H9 (cell line): ENCODE results near the gene RIMBP2. TPM values are rescaled to one million over a fixed set of nuclear protein-coding genes. Genes with fewer than 3 reads are reported as not detected.

ENCODE experiments used
- DNase-seq: peaks from one replicate; pipeline ENCODE4 v3.0.0-alpha.2; 2017
- H2AFZ ChIP-seq: one replicate; pipeline ENCODE4 v1.6.1; 2013; ENCODE audit warnings: mild to moderate bottlenecking, low read length, control low read depth, moderate library complexity
- H2AK5ac ChIP-seq: 2 replicates; pipeline ENCODE4 v1.6.1; 2013; ENCODE audit warnings: low read length, control low read depth, mixed read lengths; ENCODE audit not compliant: insufficient read length
- H2BK120ac ChIP-seq: one replicate; pipeline ENCODE4 v1.6.1; 2013; ENCODE audit warnings: low read depth, mild to moderate bottlenecking, low read length, control low read depth, inconsistent platforms; ENCODE audit not compliant: poor library complexity, severe bottlenecking
- H2BK12ac ChIP-seq: 2 replicates; pipeline ENCODE4 v1.6.1; 2013; ENCODE audit warnings: low read length, control low read depth, mixed read lengths, low read depth; ENCODE audit not compliant: insufficient read length
- H2BK15ac ChIP-seq: 2 replicates; pipeline ENCODE4 v1.6.1; 2013; ENCODE audit warnings: low read depth, low read length, control low read depth
- H2BK20ac ChIP-seq: one replicate; pipeline ENCODE4 v1.6.1; 2013; ENCODE audit warnings: low read depth, mild to moderate bottlenecking, low read length, control low read depth, inconsistent platforms; ENCODE audit not compliant: poor library complexity, severe bottlenecking
- H2BK5ac ChIP-seq: 2 replicates; pipeline ENCODE4 v1.6.1; 2013; ENCODE audit warnings: low read length, control low read depth, mixed read lengths; ENCODE audit not compliant: insufficient read length
- H3K14ac ChIP-seq: 2 replicates; pipeline ENCODE4 v1.6.1; 2013; ENCODE audit warnings: low read length, control low read depth; ENCODE audit not compliant: insufficient read depth
- H3K18ac ChIP-seq: 2 replicates; pipeline ENCODE4 v1.6.1; 2013; ENCODE audit warnings: low read depth, mild to moderate bottlenecking, mixed read lengths, low read length, control low read depth; ENCODE audit not compliant: insufficient read length
- H3K23ac ChIP-seq: 2 replicates; pipeline ENCODE4 v1.6.1; 2013; ENCODE audit warnings: low read length, control low read depth, mixed read lengths, low read depth; ENCODE audit not compliant: insufficient read length
- H3K23me2 ChIP-seq: 2 replicates; pipeline ENCODE4 v1.6.1; 2013; ENCODE audit warnings: low read depth, mild to moderate bottlenecking, mixed read lengths, low read length, control low read depth; ENCODE audit not compliant: insufficient read length, poor library complexity, severe bottlenecking
- H3K27ac ChIP-seq: 2 replicates; pipeline ENCODE4 v1.5.1; 2013; ENCODE audit warnings: low read length, control low read depth, mixed read lengths, low read depth; ENCODE audit not compliant: insufficient read length
- H3K27me3 ChIP-seq: 2 replicates; pipeline ENCODE4 v1.6.1; 2013; ENCODE audit warnings: low read length, control low read depth, inconsistent platforms; ENCODE audit not compliant: insufficient read depth
- H3K4ac ChIP-seq: 2 replicates; pipeline ENCODE4 v1.6.1; 2013; ENCODE audit warnings: low read depth, mild to moderate bottlenecking, control low read depth, inconsistent platforms, low read length, moderate library complexity
- H3K4me1 ChIP-seq: 2 replicates; pipeline ENCODE4 v1.6.1; 2013; ENCODE audit warnings: low read length, control low read depth, inconsistent platforms; ENCODE audit not compliant: insufficient read depth
- H3K4me2 ChIP-seq: 2 replicates; pipeline ENCODE4 v1.6.1; 2013; ENCODE audit warnings: low read length, control low read depth, mixed read lengths; ENCODE audit not compliant: insufficient read length, insufficient read depth
- H3K56ac ChIP-seq: 2 replicates; pipeline ENCODE4 v1.6.1; 2013; ENCODE audit warnings: low read depth, mild to moderate bottlenecking, mixed read lengths, low read length, control low read depth; ENCODE audit not compliant: insufficient read length
- H3K79me1 ChIP-seq: 2 replicates; pipeline ENCODE4 v1.6.1; 2013; ENCODE audit warnings: low read depth, mild to moderate bottlenecking, moderate library complexity, low read length, control low read depth, inconsistent platforms; ENCODE audit not compliant: insufficient read depth, poor library complexity, severe bottlenecking
- H3K79me2 ChIP-seq: 2 replicates; pipeline ENCODE4 v1.6.1; 2013; ENCODE audit warnings: low read length, control low read depth, inconsistent platforms; ENCODE audit not compliant: insufficient read depth
- H3K9ac ChIP-seq: 2 replicates; pipeline ENCODE4 v1.6.1; 2013; ENCODE audit warnings: low read length, control low read depth, mixed read lengths; ENCODE audit not compliant: insufficient read length; ENCODE audit errors: extremely low read depth
- H3K9me3 ChIP-seq: one replicate; pipeline ENCODE4 v1.6.1; 2013; ENCODE audit warnings: low read depth, low read length, inconsistent platforms; ENCODE audit not compliant: control insufficient read depth
- H3T11ph ChIP-seq: one replicate; pipeline ENCODE4 v1.6.1; 2013; ENCODE audit warnings: mild to moderate bottlenecking, low read length, control low read depth, inconsistent platforms
- H4K20me1 ChIP-seq: one replicate; pipeline ENCODE4 v1.6.1; 2013; ENCODE audit not compliant: control insufficient read depth, insufficient read length, insufficient read depth
- H4K5ac ChIP-seq: 2 replicates; pipeline ENCODE4 v1.6.1; 2013; ENCODE audit warnings: low read depth, mild to moderate bottlenecking, mixed read lengths, low read length, control low read depth; ENCODE audit not compliant: insufficient read length
- H4K8ac ChIP-seq: replicated peaks from 2 replicates; pipeline ENCODE4 v1.6.1; 2013; ENCODE audit warnings: low read length, control low read depth, mixed read lengths, low read depth; ENCODE audit not compliant: insufficient read length
- H4K91ac ChIP-seq: 2 replicates; pipeline ENCODE4 v1.6.1; 2013; ENCODE audit warnings: low read depth, mild to moderate bottlenecking, moderate library complexity, mixed read lengths, low read length, control low read depth; ENCODE audit not compliant: insufficient read length
- H3K27ac Mint-ChIP-seq, 3 experiments: 2 replicates in 2 of 3; 3 replicates in 1 of 3; pipeline ENCODE4 v1.8.0; 2020 to 2021; ENCODE audit warnings: mixed read lengths in 3 of 3, mild to moderate bottlenecking in 1 of 3, moderate library complexity in 1 of 3
- H3K27me3 Mint-ChIP-seq: 2 replicates; pipeline ENCODE4 v1.8.0; 2021; ENCODE audit warnings: low read depth, mild to moderate bottlenecking, moderate library complexity, mixed read lengths
- H3K36me3 Mint-ChIP-seq, 3 experiments: 2 replicates in 2 of 3; 3 replicates in 1 of 3; pipeline ENCODE4 v1.8.0; 2020 to 2021; ENCODE audit warnings: low read depth in 3 of 3, mixed read lengths in 3 of 3; ENCODE audit not compliant: insufficient read depth in 1 of 3
- H3K4me1 Mint-ChIP-seq, 2 experiments: 2 replicates each; pipeline ENCODE4 v1.8.0; 2020; ENCODE audit warnings: mixed read lengths in 2 of 2
- H3K4me3 Mint-ChIP-seq, 2 experiments: 2 replicates in 1 of 2; 3 replicates in 1 of 2; pipeline ENCODE4 v1.8.0; 2020 to 2021; ENCODE audit warnings: mild to moderate bottlenecking in 2 of 2, mixed read lengths in 2 of 2, moderate library complexity in 1 of 2
- H3K9me3 Mint-ChIP-seq, 2 experiments: 2 replicates in 1 of 2; 3 replicates in 1 of 2; pipeline ENCODE4 v1.8.0; 2020; ENCODE audit warnings: mild to moderate bottlenecking in 2 of 2, mixed read lengths in 2 of 2, moderate library complexity in 1 of 2
- WGBS: extraction: QIAGEN DNeasy Blood & Tissue Kit; methylation state at CpG from one replicate; pipeline ENCODE4 v1.1.7; 2013; ENCODE audit warnings: missing lambda C conversion rate, low lambda C conversion rate, mixed read lengths; ENCODE audit not compliant: insufficient read length; ENCODE audit errors: extremely low coverage; 5-methylcytosine and 5-hydroxymethylcytosine counted together
- total RNA-seq: library from RNA; stranded (reverse); gene quantifications from 2 replicates; pipeline ENCODE4 v1.2.1, GENCODE V29; 2021
- TF ChIP-seq, protein P1 (sequence below): fragments of 200-600 bp; sonication (generic); conservative IDR thresholded peaks from 3 replicates; pipeline ENCODE4 v1.8.0; 2021; ENCODE audit warnings: antibody characterized with exemption, mild to moderate bottlenecking

RIMBP2 gene
- total RNA-seq, 1 experiment from 2014 or later, result 0.70 TPM

GRCh38 chr12:130418251-130418650 is 297.8 kb downstream of the RIMBP2 start:
- Histone ChIP-seq H4K8ac (no peak overlapping the region), H3K79me1 (no peaks in the 10 kb centered on the region), H3K4me2 (no peak overlapping the region), H4K91ac (no peak overlapping the region), H3K4me1 (no peaks in the 10 kb centered on the region), H3T11ph (no peak overlapping the region), H3K56ac (no peak overlapping the region), H3K23me2 (no peaks in the 10 kb centered on the region), H3K23ac (no peak overlapping the region), H2AK5ac (no peak overlapping the region), H2AFZ (no peak overlapping the region), H2BK120ac (no peak overlapping the region), H4K20me1 (no peaks in the 10 kb centered on the region), H3K9me3 (no peaks in the 10 kb centered on the region), H2BK20ac (no peak overlapping the region), H3K27ac (no peak overlapping the region), H2BK12ac (no peak overlapping the region), H3K79me2 (no peaks in the 10 kb centered on the region), H4K5ac (no peak overlapping the region), H3K27me3 (no peaks in the 10 kb centered on the region), H3K14ac (no peak overlapping the region), H3K18ac (no peak overlapping the region), H3K9ac (no peak overlapping the region), H2BK15ac (no peak overlapping the region), H3K4ac (no peak overlapping the region), H2BK5ac (no peak overlapping the region)
- no peak for DNase-seq
- TF ChIP-seq, protein P1, sequence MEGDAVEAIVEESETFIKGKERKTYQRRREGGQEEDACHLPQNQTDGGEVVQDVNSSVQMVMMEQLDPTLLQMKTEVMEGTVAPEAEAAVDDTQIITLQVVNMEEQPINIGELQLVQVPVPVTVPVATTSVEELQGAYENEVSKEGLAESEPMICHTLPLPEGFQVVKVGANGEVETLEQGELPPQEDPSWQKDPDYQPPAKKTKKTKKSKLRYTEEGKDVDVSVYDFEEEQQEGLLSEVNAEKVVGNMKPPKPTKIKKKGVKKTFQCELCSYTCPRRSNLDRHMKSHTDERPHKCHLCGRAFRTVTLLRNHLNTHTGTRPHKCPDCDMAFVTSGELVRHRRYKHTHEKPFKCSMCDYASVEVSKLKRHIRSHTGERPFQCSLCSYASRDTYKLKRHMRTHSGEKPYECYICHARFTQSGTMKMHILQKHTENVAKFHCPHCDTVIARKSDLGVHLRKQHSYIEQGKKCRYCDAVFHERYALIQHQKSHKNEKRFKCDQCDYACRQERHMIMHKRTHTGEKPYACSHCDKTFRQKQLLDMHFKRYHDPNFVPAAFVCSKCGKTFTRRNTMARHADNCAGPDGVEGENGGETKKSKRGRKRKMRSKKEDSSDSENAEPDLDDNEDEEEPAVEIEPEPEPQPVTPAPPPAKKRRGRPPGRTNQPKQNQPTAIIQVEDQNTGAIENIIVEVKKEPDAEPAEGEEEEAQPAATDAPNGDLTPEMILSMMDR, result no peak
- H3K36me3 Mint-ChIP-seq, result no peaks in the 10 kb centered on the region
- no CpG with 5 or more reads among the region's 3 CpGs for WGBS
- peaks cover 28% of the 10 kb centered on the region for H3K27me3 Mint-ChIP-seq
- H3K4me3 Mint-ChIP-seq, result no peak overlapping the region
- peak overlapping the region in 1 of 3 experiments; percentile 38; a peak in 1 of 7 replicates for H3K27ac Mint-ChIP-seq
- no peaks in the 10 kb centered on the region; a peak in 1 of 5 replicates for H3K9me3 Mint-ChIP-seq
- peaks cover 0 to 7% of the 10 kb centered on the region in 2 experiments; a peak in 2 of 4 replicates for H3K4me1 Mint-ChIP-seq
